Measurements from ENCODE around the gene TRIO.

Gene TRIO

DNA sequence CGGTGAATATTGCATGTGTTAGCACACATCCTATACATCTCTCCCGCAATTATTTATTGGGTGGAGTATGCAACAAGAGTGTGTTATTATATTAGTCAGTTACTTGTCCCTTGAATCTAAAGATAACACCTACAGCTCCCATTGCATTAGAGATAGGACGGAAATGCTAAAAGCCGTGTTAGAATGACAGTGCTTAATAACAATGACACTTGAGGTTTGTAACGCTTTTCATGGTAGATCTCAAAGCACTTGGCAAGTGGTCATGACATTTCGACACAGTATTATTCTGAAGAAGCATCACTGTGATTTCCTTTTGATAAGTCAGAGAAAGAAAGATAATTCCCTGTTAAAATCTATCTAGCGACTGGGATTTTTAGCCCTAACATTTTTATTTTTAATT, 33.4 kb upstream of the TRIO start:
- Histone ChIP-seq H3K56ac (ENCODE audit: low read length) (no peak overlapping the region), H2BK15ac (replicated peaks; ENCODE audit: low read depth) (no peak overlapping the region), H2BK120ac (ENCODE audit: low read depth, low read length) (no peak overlapping the region), H3K36me3 (ENCODE audit: control insufficient read depth, insufficient read depth, low read length) (no peaks in the 10 kb centered on the region), H3K4ac (ENCODE audit: low read depth, low read length) (no peak overlapping the region), H3K18ac (ENCODE audit: low read length) (no peak overlapping the region), H3K9ac (ENCODE audit: low read length) (no peak overlapping the region), H3K27me3 (ENCODE audit: insufficient read depth, low read length, poor library complexity) (no peaks in the 10 kb centered on the region), H2BK5ac (ENCODE audit: low read length) (no peak overlapping the region), H3K27ac (ENCODE audit: low read depth, low read length) (no peak overlapping the region), H4K5ac (ENCODE audit: low read length) (no peak overlapping the region), H3K79me2 (ENCODE audit: control insufficient read depth, insufficient read depth, low read length) (no peaks in the 10 kb centered on the region), H2AK5ac (ENCODE audit: low read length) (no peak overlapping the region), H3K4me3 (ENCODE audit: low read length) (no peak overlapping the region), H3K23ac (ENCODE audit: low read length) (no peak overlapping the region), H3K4me2 (ENCODE audit: low read length) (no peak overlapping the region), H3K4me1 (ENCODE audit: control insufficient read depth, low read depth, low read length) (peaks cover 14% of the 10 kb centered on the region), H3K79me1 (ENCODE audit: low read length) (no peaks in the 10 kb centered on the region), H4K8ac (ENCODE audit: low read depth, low read length) (no peak overlapping the region)
- peak; percentile 31 for DNase-seq
- no CpG with 5 or more reads among the region's 7 CpGs for WGBS (ENCODE audit: extremely low coverage, insufficient coverage, low lambda C conversion rate)

- Histone ChIP-seq H4K8ac (ENCODE audit: low read depth, low read length) (no peak overlapping the region), H3K4me1 (ENCODE audit: control insufficient read depth, low read depth, low read length) (peaks cover 18% of the 10 kb centered on the region), H3K4me3 (ENCODE audit: low read length) (no peak overlapping the region), H3K27ac (ENCODE audit: low read depth, low read length) (no peak overlapping the region), H3K4me2 (ENCODE audit: low read length) (no peak overlapping the region), H2BK5ac (ENCODE audit: low read length) (no peak overlapping the region), H3K18ac (ENCODE audit: low read length) (no peak overlapping the region), H3K36me3 (ENCODE audit: control insufficient read depth, insufficient read depth, low read length) (no peaks in the 10 kb centered on the region), H2BK120ac (ENCODE audit: low read depth, low read length) (no peak overlapping the region), H3K79me2 (ENCODE audit: control insufficient read depth, insufficient read depth, low read length) (no peaks in the 10 kb centered on the region), H2BK15ac (replicated peaks; ENCODE audit: low read depth) (no peak overlapping the region), H2AK5ac (ENCODE audit: low read length) (no peak overlapping the region), H4K5ac (ENCODE audit: low read length) (no peak overlapping the region), H3K23ac (ENCODE audit: low read length) (no peak overlapping the region), H3K27me3 (ENCODE audit: insufficient read depth, low read length, poor library complexity) (no peaks in the 10 kb centered on the region), H3K79me1 (ENCODE audit: low read length) (no peaks in the 10 kb centered on the region), H3K4ac (ENCODE audit: low read depth, low read length) (no peak overlapping the region), H3K56ac (ENCODE audit: low read length) (no peak overlapping the region), H3K9ac (ENCODE audit: low read length) (no peak overlapping the region)
- no CpG with 5 or more reads among the region's 4 CpGs for WGBS (ENCODE audit: extremely low coverage, insufficient coverage, low lambda C conversion rate)
- DNase-seq: no peak
Measured at GRCh38 chr5:14110196-14110595, 32.9 kb upstream of the TRIO start.

DNA sequence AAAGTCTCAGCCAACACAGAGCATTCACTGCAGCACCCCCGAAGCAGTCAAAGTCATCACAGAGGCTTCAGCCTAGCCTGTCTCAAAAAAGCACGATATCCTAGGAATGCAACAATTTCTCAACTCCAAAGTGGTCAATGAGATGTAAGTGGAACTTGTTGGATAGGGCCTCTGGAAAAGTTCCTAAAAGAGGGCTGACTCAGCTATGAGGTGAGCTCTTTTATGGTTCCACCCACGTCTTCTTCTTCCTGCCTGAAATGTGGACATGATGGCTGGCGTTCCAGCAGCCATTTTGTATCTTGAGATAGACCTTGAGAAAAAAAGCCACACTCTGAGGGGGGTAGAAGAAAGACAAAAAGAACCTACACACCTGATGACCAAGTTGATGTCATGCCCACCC, 32.5 kb upstream of the TRIO start:
- no CpG with 5 or more reads among the region's 4 CpGs for WGBS (ENCODE audit: extremely low coverage, insufficient coverage, low lambda C conversion rate)
- no peak for DNase-seq
- Histone ChIP-seq H2AK5ac (ENCODE audit: low read length) (no peak overlapping the region), H3K9ac (ENCODE audit: low read length) (no peak overlapping the region), H3K79me1 (ENCODE audit: low read length) (no peaks in the 10 kb centered on the region), H3K79me2 (ENCODE audit: control insufficient read depth, insufficient read depth, low read length) (no peaks in the 10 kb centered on the region), H3K18ac (ENCODE audit: low read length) (peak overlapping the region; percentile 20), H4K5ac (ENCODE audit: low read length) (no peak overlapping the region), H3K4ac (ENCODE audit: low read depth, low read length) (no peak overlapping the region), H3K56ac (ENCODE audit: low read length) (no peak overlapping the region), H3K4me2 (ENCODE audit: low read length) (no peak overlapping the region), H3K27me3 (ENCODE audit: insufficient read depth, low read length, poor library complexity) (no peaks in the 10 kb centered on the region), H3K27ac (ENCODE audit: low read depth, low read length) (no peak overlapping the region), H2BK5ac (ENCODE audit: low read length) (no peak overlapping the region), H2BK15ac (replicated peaks; ENCODE audit: low read depth) (peak overlapping the region; percentile 41), H4K8ac (ENCODE audit: low read depth, low read length) (no peak overlapping the region), H3K4me3 (ENCODE audit: low read length) (no peak overlapping the region), H3K36me3 (ENCODE audit: control insufficient read depth, insufficient read depth, low read length) (no peaks in the 10 kb centered on the region), H3K23ac (ENCODE audit: low read length) (no peak overlapping the region), H3K4me1 (ENCODE audit: control insufficient read depth, low read depth, low read length) (peaks cover 23% of the 10 kb centered on the region), H2BK120ac (ENCODE audit: low read depth, low read length) (no peak overlapping the region)

- Histone ChIP-seq H3K4me1 (ENCODE audit: control insufficient read depth, low read depth, low read length) (peaks cover 25% of the 10 kb centered on the region), H3K4ac (ENCODE audit: low read depth, low read length) (no peak overlapping the region), H2BK5ac (ENCODE audit: low read length) (no peak overlapping the region), H3K18ac (ENCODE audit: low read length) (no peak overlapping the region), H4K5ac (ENCODE audit: low read length) (no peak overlapping the region), H3K27ac (ENCODE audit: low read depth, low read length) (no peak overlapping the region), H2BK120ac (ENCODE audit: low read depth, low read length) (no peak overlapping the region), H3K23ac (ENCODE audit: low read length) (no peak overlapping the region), H3K4me2 (ENCODE audit: low read length) (no peak overlapping the region), H3K9ac (ENCODE audit: low read length) (no peak overlapping the region), H2BK15ac (replicated peaks; ENCODE audit: low read depth) (no peak overlapping the region), H3K36me3 (ENCODE audit: control insufficient read depth, insufficient read depth, low read length) (no peaks in the 10 kb centered on the region), H3K56ac (ENCODE audit: low read length) (peak overlapping the region; percentile 45), H3K4me3 (ENCODE audit: low read length) (no peak overlapping the region), H2AK5ac (ENCODE audit: low read length) (peak overlapping the region; percentile 49), H3K79me1 (ENCODE audit: low read length) (no peaks in the 10 kb centered on the region), H3K27me3 (ENCODE audit: insufficient read depth, low read length, poor library complexity) (no peaks in the 10 kb centered on the region), H3K79me2 (ENCODE audit: control insufficient read depth, insufficient read depth, low read length) (no peaks in the 10 kb centered on the region), H4K8ac (ENCODE audit: low read depth, low read length) (no peak overlapping the region)
- WGBS (ENCODE audit: extremely low coverage, insufficient coverage, low lambda C conversion rate): no CpG with 5 or more reads among the region's 5 CpGs
- DNase-seq: peak; percentile 58
Measured at GRCh38 chr5:14112998-14113652, 30.0 kb upstream of the TRIO start.

- Histone ChIP-seq H3K4me1 (ENCODE audit: control insufficient read depth, low read depth, low read length) (peaks cover 31% of the 10 kb centered on the region), H4K5ac (ENCODE audit: low read length) (peak overlapping the region; percentile 61), H3K79me2 (ENCODE audit: control insufficient read depth, insufficient read depth, low read length) (no peaks in the 10 kb centered on the region), H2AK5ac (ENCODE audit: low read length) (no peak overlapping the region), H3K4ac (ENCODE audit: low read depth, low read length) (peak overlapping the region; percentile 56), H3K56ac (ENCODE audit: low read length) (peak overlapping the region; percentile 68), H3K27ac (ENCODE audit: low read depth, low read length) (peak overlapping the region; percentile 68), H4K8ac (ENCODE audit: low read depth, low read length) (no peak overlapping the region), H3K4me2 (ENCODE audit: low read length) (no peak overlapping the region), H2BK120ac (ENCODE audit: low read depth, low read length) (peak overlapping the region; percentile 66), H3K23ac (ENCODE audit: low read length) (no peak overlapping the region), H3K36me3 (ENCODE audit: control insufficient read depth, insufficient read depth, low read length) (no peaks in the 10 kb centered on the region), H2BK5ac (ENCODE audit: low read length) (peak overlapping the region; percentile 33), H3K9ac (ENCODE audit: low read length) (peak overlapping the region; percentile 3), H3K4me3 (ENCODE audit: low read length) (no peak overlapping the region), H3K27me3 (ENCODE audit: insufficient read depth, low read length, poor library complexity) (no peaks in the 10 kb centered on the region), H3K79me1 (ENCODE audit: low read length) (no peaks in the 10 kb centered on the region), H2BK15ac (replicated peaks; ENCODE audit: low read depth) (no peak overlapping the region), H3K18ac (ENCODE audit: low read length) (peak overlapping the region; percentile 77)
- no CpG with 5 or more reads among the region's 4 CpGs for WGBS (ENCODE audit: extremely low coverage, insufficient coverage, low lambda C conversion rate)
- DNase-seq: peak; percentile 95
Measured at GRCh38 chr5:14114615-14115251, 28.4 kb upstream of the TRIO start.
